ENCODE measurements around the gene ARAF. TPM values are rescaled to one million over a fixed set of nuclear protein-coding genes. Genes with fewer than 3 reads are reported as not detected.

ARAF gene
- total RNA-seq, 1 experiment from 2014 or later, result 63.5 TPM

GRCh38 chrX:47611489-47611888 is 50.5 kb downstream of the ARAF start:
- no TSS peak for BruUV-seq (replicated peaks)
- TF ChIP-seq CTCF (IDR thresholded peaks at IDR 0.05; ENCODE audit: unreplicated experiment), result no peak
- no peak for DNase-seq (ENCODE audit: unreplicated experiment)
- ChIA-PET CTCF (no interaction called here), POLR2A (no interaction called here)
- intact Hi-C loops (cut with micrococcal nuclease), result no loop called here
- Mint-ChIP-seq H3K27me3 (ENCODE audit: insufficient read depth, unreplicated experiment) (no peaks in the 10 kb centered on the region), H3K4me1 (ENCODE audit: insufficient read depth, unreplicated experiment) (no peaks in the 10 kb centered on the region), H3K27ac (ENCODE audit: low read depth, unreplicated experiment) (no peak overlapping the region), H3K9me3 (ENCODE audit: unreplicated experiment) (no peaks in the 10 kb centered on the region), H3K4me3 (ENCODE audit: unreplicated experiment) (no peak overlapping the region), H3K36me3 (ENCODE audit: insufficient read depth, unreplicated experiment) (no peaks in the 10 kb centered on the region)

DNA sequence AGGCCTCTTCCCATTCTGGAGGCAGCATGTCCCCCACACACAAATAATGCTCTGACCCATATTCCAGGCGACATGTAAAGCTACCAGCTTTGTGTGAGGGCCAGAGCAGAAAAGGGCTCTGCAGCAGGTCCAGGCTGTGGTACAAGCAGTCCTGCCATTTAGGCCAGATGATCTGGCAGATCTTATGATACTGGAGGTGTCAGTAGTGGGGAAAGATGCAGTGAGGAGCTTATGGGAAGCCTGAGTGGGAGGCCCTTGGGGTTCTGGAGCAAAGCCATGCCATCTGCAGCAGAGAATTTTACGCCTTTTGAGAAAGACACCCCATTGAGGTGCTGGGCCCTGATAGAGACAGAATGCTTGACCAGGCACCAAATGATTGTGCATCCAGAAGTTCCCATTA is 50.9 kb downstream of the ARAF start:
- Mint-ChIP-seq H3K36me3 (ENCODE audit: insufficient read depth, unreplicated experiment) (no peaks in the 10 kb centered on the region), H3K9me3 (ENCODE audit: unreplicated experiment) (no peaks in the 10 kb centered on the region), H3K4me3 (ENCODE audit: unreplicated experiment) (no peak overlapping the region), H3K27ac (ENCODE audit: low read depth, unreplicated experiment) (no peak overlapping the region), H3K27me3 (ENCODE audit: insufficient read depth, unreplicated experiment) (no peaks in the 10 kb centered on the region), H3K4me1 (ENCODE audit: insufficient read depth, unreplicated experiment) (no peaks in the 10 kb centered on the region)
- TF ChIP-seq CTCF (IDR thresholded peaks at IDR 0.05; ENCODE audit: unreplicated experiment), result no peak
- BruUV-seq (replicated peaks), result no TSS peak
- ChIA-PET CTCF (interaction anchor here (0.7 kb wide), 1 partner anchor 19 kb away, joined by 3 read pairs; no protein-coding TSS in a partner anchor), POLR2A (interaction anchor here (0.6 to 1.0 kb wide), 2 partner anchors 16 to 70 kb away, joined by 3 read pairs; no protein-coding TSS in a partner anchor)
- DNase-seq (ENCODE audit: unreplicated experiment), result no peak
- intact Hi-C loops (cut with micrococcal nuclease), result no loop called here

DNA sequence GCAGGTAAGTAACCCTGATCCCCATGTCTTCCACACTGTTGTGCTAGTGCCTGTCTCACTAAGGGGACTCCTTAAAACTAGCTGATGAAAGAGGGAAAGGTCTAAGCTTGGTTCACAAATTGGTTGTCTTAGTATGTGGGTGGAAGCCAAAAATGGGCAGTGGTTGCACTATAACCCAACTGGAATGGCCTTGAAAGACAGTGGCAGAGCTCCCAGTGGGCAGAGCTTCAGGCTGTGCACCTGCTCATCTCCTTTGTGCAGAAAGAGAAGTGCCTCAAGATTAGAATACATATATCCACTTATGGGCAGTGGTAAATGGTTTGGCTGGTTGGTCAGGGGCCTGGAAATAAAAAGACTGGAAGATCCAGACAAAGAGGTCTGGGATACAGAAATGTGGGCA is 51.4 kb downstream of the ARAF start:
- Mint-ChIP-seq H3K36me3 (ENCODE audit: insufficient read depth, unreplicated experiment) (no peaks in the 10 kb centered on the region), H3K27ac (ENCODE audit: low read depth, unreplicated experiment) (no peak overlapping the region), H3K9me3 (ENCODE audit: unreplicated experiment) (no peaks in the 10 kb centered on the region), H3K4me3 (ENCODE audit: unreplicated experiment) (no peak overlapping the region), H3K27me3 (ENCODE audit: insufficient read depth, unreplicated experiment) (no peaks in the 10 kb centered on the region), H3K4me1 (ENCODE audit: insufficient read depth, unreplicated experiment) (no peaks in the 10 kb centered on the region)
- no peak for DNase-seq (ENCODE audit: unreplicated experiment)
- CTCF ChIA-PET, result interaction anchor here (0.7 kb wide), 1 partner anchor 19 kb away, joined by 3 read pairs; no protein-coding TSS in a partner anchor
- TF ChIP-seq CTCF (IDR thresholded peaks at IDR 0.05; ENCODE audit: unreplicated experiment), result no peak
- POLR2A ChIA-PET, result interaction anchor here (0.6 to 1.0 kb wide), 2 partner anchors 16 to 71 kb away, joined by 3 read pairs; no protein-coding TSS in a partner anchor
- intact Hi-C loops (cut with micrococcal nuclease), result no loop called here
- no TSS peak for BruUV-seq (replicated peaks)

DNA sequence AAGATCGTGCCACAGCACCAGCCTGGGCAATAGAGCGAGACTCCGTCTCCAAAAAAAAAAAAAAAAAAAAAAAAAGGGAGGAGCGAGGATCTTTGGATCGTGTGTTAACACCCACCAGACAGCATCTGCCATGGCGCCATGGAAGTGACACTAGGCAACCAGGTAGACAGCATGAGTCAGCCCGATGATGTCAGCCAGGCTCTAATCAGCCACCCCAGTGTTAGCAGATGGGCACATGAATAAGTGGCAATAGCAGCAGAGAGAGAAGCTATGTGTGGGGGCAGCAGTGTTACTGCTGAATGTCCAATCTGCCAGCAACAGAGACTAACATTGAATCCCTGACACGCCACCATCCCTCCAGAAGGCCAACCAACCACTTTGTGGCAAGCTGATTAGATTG is 52.1 kb downstream of the ARAF start:
- Mint-ChIP-seq H3K27ac (ENCODE audit: low read depth, unreplicated experiment) (no peak overlapping the region), H3K4me3 (ENCODE audit: unreplicated experiment) (no peak overlapping the region), H3K36me3 (ENCODE audit: insufficient read depth, unreplicated experiment) (no peaks in the 10 kb centered on the region), H3K4me1 (ENCODE audit: insufficient read depth, unreplicated experiment) (no peaks in the 10 kb centered on the region), H3K27me3 (ENCODE audit: insufficient read depth, unreplicated experiment) (no peaks in the 10 kb centered on the region), H3K9me3 (ENCODE audit: unreplicated experiment) (no peaks in the 10 kb centered on the region)
- DNase-seq (ENCODE audit: unreplicated experiment), result no peak
- CTCF ChIA-PET, result interaction anchor here (0.5 to 0.9 kb wide), 3 partner anchors 30 to 419 kb away, joined by 3 read pairs; no protein-coding TSS in a partner anchor
- POLR2A ChIA-PET, result interaction anchor here (1.0 kb wide), 1 partner anchor 71 kb away, joined by 3 read pairs; no protein-coding TSS in a partner anchor
- TF ChIP-seq CTCF (IDR thresholded peaks at IDR 0.05; ENCODE audit: unreplicated experiment), result no peak
- no TSS peak for BruUV-seq (replicated peaks)
- intact Hi-C loops (cut with micrococcal nuclease), result no loop called here

Data from MCF 10A (cell line).